Activated effector memory CD4-positive, alpha-beta T cell treated with anti-CD3 and anti-CD28 coated beads, Interleukin-2, amount 50 U/mL, for 16 hours (primary cell): ENCODE measurements around the gene CNPPD1.

Experiments
- DNase-seq: peaks from one replicate; pipeline ENCODE4 v3.0.0-alpha.2; 2020

The CNPPD1 gene

DNA sequence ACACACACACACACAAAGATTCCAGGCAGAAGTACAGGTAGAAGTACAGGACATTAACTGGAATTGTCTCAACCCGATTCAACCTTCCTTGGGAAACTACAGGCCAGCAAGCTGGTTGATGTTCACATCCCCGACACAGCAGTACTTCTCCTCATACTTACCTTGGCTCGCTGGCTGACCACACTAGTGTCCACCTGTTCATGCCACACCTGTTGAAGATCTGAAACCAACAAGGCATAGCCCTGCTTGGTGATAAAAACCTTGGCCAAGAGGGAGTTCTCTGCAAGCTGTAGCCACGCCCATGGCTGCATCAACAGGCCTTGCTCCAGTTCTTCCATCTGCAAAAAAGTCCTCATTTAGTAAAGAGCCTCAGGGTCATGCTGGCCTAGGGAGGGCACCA, 18.7 kb downstream of the CNPPD1 start:
- no peak for DNase-seq

DNA sequence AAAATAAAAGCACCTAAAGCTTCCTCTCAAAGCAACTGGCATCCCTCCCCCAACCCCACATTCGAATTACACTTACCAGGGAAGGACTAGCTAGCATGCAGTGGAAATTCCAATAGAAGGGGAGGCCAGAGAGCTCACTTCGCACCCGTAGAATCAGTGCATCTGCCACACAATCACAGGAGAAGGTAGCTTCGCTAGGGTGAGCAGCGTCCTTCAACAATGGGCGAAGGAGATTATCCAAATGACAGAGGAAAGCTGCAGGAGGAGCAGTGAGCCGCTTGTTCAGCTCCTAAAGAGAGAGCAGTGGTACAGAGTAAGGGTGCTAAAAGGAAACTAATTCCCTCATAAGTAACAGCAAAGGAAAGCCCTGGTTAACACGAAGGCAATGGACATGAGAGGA, 19.3 kb downstream of the CNPPD1 start:
- no peak for DNase-seq

DNA sequence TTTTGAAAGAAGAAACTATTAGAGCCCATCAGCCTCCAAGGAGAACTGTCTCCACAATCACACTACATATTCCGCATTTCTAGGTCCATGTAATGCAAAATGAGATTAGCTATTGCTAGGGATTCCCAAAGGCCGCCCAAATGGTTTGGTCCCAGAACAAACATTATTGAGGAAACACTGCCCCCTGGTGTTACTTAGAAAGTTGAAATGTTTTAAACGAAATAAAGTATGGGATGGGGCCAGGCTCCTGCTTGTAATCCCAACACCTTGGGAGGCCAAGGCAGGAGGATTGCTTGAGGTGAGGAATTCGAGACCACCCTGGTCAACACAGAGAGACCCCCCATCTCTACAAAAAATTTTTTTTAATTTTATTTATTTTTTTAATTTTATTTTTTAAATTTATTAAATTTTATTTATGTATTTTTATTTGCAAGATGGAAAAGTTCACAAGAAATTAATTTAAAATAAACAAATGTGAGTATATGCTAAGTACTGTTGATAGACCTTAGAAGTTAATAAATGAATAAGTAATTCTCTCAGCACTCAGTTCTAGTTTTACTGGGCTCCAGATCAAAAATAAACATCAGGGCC, 21.6 kb downstream of the CNPPD1 start:
- no peak for DNase-seq

DNA sequence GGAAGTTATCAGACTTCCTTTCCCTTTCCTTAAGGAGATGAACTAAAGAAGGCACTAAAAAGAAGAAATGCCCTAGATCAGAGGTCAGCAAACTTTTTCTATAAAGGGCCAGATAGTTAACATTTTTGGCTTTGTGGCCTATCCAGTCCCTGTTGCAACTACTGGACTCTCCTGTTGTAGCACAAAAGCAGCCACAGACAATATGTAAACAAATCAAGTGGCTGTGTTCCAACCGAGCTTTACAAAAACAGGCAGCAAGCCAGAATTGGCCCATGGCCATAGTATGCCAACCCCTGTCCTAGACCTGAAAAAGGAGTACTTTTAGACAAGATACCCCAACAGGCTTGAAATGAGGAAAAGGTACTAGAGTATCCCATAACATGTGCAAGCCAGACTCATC, 27.1 kb downstream of the CNPPD1 start:
- no peak for DNase-seq

DNA sequence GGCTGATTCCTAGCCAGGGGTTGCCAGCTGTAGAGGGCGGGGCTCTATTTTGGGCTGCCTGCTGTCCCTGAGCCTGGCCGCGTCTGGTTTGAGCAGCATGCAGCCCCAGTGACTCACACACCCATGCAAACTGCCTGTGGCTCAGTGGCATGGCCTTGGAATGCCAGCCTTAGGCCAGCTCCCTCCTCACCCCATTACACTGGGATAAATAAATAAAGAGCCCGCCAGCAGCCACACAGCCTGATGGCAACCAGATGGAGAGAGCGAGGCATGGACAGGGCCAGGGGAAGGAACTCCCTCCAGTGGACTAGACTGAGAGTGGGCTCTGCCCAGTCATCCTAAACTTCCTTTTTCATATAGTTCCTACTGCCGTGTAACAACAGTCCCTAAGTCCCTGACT, 34.4 kb downstream of the CNPPD1 start:
- no peak for DNase-seq

DNA sequence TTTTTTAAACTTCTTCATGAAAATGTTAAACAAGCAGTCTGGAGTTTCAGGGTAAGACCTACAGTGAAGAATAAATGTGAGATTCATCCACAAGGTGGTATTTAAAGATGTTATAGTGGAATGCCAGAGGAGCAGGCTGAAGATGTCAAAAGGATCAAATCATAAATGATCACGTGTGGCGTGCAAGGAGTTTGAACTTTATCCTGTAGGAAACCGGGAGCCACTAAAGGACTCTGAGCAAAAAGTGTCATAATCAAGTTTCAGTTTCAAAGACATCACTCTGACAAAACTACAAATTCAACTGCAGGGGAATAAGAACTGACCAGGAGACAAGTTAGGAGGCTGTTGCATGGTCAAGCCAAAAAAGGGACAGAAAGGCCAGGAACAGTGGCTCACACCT, 36.0 kb downstream of the CNPPD1 start:
- DNase-seq = no peak

DNA sequence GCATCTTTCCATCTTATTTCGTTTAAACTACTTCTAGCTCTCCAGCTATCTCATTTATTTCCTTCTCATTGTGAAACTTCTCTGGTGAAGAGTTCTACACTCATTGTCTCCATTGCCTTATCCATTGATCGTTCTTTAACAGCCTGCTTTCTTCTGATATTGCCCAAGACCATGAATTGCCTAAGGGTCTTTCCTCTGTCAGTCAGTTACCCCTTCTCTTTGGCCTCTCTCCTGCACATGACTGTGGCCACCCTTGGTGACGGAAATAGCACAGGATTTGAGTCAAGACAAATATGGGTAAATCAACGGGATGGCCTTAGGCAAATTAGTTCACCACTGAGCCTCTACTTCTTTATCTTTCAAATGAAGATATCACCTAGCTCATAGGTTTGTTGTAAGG, 42.7 kb downstream of the CNPPD1 start:
- no peak for DNase-seq

DNA sequence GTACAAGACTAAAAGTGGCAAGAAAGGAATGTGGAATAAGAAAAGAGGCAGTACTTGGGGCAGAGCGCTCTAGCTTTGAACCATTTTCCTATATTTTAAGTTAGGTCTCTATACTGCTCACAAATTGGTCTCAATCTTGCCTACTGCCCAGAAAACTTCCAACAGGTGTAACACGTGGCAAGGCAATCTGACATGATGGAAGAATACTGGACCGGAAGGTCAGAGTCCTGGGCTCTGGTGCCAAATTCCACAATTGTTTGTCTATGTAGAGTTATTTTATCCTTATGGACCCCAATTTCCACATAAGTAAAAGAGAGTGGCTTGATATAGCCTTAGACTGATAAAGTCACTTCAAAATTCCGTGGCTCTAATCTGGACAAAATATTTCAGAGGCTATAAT, 45.0 kb downstream of the CNPPD1 start:
- no peak for DNase-seq

DNA sequence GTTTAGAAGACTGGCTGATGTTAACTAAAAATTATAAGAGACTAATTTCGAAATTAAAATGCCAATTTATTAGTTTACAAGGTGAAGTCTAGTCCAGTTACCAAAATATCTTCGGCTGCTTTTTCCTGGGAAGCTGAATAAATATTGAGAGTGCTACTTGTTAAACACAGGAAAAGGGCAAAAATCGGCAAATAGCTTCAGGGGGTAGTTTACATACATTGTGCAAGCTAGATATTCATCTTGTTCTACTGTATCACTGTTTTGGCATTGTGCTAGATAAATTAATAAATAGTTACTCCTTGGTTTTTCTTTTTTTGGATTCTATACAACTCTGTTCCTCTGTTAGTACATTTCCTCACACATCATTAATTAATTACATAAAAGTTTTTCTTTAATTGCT, 45.4 kb downstream of the CNPPD1 start:
- no peak for DNase-seq

DNA sequence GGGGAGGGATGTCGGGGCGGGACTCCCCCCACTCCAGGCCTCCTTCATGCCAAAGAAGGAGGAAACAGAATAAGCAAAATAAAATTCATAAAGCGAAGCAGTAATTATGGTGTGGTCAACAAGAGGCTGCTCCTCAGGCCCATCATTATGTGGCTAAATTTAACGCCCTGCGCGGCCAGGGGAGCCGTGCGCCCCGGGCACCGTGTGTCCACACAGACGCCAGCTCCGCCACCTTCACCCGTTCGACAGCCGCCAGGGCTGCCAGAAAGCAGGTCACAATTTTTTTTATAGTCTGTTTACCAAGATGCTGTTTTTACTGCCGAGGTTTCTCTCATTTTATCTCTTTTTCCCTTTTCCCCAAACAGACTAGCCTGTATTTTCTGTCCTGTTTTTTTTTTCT, 47.1 kb downstream of the CNPPD1 start:
- DNase-seq = no peak

DNA sequence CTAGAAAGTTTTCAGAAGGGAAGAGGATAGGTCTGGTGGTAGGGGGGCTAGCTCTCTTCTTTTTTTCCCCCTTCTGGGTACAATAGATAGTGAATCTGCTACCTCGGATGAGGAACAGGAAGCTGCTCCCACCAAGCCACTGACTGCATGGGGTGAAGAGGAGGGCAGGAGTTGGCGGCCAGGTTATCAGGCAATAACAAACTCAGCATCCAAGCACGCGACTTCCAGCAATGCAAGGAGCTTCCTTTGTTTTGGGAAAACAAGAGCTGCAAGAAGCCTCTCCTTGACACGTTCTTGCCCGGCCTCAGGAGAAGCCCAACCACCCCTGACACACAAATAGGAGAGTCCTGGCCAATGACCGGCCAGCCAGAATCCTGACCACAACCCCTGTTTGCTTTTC, 48.3 kb downstream of the CNPPD1 start:
- DNase-seq = no peak

DNA sequence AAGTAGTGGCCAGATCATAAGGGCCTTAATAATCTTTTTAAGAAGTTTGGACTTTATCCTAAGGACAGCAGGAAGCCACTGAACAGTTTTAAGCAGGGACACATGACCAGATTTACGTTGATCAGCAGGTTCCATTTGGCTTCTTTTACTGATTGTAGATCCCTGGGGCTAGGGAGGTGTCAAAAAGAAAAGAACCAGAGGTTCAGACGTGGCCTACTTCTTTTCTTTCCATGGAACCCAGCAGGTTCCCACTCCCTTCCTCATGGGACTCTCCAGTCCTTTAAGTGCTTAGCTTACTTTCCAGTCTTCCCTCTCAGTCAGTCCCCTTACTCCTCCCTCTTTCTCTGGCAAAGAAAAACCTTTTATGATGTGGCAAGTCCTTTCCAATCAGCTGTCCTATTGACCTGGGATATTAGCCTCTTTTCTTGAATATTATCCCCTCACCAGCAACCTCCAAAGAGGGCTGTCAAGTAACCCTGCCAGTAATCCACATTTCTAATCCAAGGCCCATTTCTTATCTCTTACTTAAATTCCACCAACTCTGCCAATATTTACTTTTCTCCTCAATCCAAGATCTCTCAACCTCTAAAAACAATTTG, 49.6 kb downstream of the CNPPD1 start:
- DNase-seq = no peak

DNA sequence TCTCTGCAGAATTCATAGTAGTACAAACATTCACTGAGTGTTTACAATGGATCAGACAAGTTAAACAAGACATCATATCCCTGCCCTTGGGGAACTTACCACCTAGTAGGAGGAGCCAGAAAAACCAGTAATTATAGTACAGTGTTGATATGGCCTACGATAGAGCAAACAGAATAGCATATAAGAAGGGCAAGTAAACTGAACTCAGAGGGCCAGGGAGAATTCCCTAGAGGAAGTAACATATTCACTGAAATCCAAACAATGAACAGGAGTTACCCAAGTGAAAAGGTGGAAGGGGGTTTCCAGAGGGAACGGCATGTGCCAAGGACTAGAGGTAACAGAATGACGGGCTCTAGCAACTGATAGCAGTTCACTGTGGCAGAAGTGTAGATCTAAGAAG, 50.2 kb downstream of the CNPPD1 start:
- no peak for DNase-seq

DNA sequence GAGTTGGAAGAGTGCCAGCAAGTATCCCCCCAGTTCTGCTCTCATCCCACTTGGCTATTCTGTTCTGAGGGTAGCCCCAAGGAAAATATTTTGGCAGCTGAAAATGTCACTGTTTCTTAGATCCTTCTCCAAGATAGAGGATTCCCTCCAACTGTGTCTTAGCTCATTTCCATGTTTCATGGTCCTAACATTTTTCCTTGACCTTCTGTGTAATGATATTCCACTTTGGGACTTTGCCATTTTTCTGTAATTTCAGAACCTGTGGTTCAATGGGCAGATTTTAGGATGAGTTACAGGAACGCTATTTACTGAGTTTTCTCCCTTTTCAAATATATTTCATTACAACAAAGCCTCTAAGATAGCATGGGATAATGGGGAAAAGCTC, 50.8 kb downstream of the CNPPD1 start:
- DNase-seq = no peak

DNA sequence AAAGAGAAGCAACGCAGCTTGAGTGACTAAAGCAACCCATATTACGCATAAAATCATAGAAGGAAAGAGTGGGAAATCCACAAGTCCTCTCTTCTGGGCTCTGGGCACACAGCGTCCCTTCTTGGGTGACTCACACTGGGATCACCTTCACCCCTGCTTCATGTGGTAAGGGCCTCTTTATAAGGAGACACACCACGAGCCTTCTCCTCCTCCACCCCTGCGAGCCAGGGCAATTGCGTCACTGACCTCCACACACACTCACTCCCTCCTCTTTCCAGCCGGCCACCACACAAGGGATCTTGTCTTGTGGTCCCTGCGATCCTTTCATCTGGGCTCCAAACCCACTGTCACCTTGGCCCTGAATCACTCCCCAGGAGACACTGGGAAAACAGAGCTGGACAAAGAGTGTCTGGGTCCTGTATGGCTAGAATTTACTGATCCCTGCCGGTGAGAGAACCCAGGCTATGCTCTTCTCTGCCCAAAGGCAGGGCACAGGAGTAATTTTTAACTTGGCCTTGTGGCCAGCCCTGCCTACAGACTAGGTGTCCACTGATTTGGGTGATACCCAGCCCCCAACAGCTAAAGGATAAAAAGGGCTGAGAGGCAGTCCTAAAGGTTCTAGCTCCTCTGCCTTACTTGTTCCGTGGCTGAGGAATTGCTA, 51.4 kb downstream of the CNPPD1 start:
- no peak for DNase-seq

DNA sequence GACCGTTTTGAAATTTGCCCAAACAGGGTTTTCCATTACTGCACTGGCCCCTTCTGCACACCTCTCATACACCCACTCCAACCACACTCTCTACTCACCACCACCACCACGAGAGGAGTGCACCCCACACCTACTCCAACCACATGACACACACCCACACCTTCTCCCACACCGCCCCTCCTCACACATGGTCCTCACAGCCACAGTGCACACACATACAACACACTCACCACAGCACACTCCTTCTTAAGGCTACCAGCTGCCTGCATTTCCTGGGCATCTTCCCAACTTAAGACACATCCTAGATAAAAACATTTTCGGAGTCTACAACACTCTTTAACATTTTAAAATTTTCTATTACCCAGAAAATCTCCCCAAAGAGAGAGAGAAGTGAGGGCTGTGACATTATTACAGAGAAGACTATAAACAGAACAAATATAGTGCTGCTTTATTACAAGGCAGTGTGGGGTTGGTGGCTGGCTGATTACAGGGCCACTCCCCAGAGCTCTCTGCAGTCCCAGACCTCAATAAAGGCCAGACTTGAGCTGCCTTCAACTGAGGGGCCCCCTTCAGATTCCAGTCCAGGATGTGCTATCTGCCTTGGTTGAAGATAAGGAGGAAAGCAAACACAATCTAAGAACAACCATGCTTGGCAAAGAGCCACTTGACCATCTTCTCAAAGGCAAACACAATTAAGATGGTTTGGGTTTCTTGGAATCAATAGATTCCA, 52.2 kb downstream of the CNPPD1 start:
- no peak for DNase-seq

DNA sequence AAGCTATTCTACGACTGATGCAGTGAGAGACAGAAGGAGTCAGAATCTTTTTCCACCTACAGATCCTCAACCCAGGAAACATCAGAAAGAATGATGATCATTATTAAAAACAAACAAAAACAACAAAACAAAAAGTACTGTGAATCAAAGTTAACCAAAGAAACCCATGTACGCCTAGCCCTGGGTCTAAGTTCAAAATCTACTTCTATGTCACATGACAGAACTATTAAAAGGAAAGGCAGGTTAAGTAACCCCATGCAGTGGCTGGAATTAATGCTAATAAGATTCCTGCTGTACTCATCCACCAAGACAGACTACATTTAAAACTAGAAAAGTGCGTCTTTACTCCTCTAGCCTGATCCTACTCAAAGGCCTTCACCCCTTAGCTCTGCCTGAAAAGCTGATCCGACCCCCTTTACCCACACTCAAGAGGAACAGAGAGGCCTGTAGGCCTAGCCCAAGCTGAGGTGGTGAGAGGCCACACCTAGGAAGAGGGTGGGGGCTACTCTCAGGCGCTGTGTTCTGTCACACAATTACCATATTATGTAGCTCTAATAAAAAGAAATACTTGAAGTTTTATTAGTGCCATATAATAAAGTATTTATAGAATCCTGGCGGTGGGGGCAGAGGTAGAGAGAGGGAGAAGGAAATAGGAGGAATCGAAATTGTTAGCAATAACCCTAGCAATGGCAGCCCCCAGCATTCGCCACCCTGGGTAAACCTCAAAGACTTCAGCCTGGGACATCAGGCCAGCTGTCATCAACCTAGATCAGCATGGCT, 53.2 kb downstream of the CNPPD1 start:
- no peak for DNase-seq

DNA sequence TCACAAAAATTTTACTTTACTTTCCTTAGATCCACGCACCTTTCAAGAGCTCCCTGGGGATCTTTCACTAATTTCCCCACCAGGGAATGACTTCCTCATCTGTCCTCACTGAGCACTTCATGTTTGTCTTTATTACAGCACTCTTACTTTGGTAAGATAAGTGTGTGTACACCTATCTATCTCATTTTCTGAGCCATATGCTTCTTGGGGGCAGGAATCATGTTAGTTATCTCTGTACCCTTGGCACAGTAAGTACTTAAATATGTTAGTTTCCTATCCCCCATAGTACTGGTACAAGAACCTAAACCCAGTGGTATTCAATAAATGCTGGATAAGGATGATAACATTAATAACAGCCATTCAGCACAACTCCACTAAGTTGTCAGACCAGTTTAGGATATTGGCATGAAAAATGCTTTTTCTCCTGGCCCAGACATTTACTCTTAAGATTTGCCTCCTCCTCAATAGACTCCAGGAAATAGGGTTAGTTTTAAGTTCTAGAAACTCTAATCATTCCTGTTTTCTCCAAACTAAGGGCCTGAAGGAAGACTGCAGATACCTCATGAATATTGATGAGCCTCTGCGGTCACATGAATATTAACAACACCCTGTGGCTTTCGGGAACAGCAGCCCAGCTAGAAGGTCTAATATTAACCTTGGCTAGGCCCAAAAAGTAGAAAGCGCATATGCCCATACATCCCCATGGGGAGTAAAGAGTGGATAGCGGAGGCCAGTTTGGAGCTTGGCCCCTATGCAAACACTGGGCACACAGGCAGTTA, 54.3 kb downstream of the CNPPD1 start:
- DNase-seq = no peak
